Measurements from ENCODE around the gene HMCN2.

Gene HMCN2

GRCh38 chr9:130309689-130310455 lies 44.3 kb downstream of the HMCN2 start:
- no peak for DNase-seq

GRCh38 chr9:130310456-130310855 lies 44.9 kb downstream of the HMCN2 start:
- no peak for DNase-seq

- DNase-seq = no peak
Observed at GRCh38 chr9:130311003-130311402, 45.4 kb downstream of the HMCN2 start.

GRCh38 chr9:130311408-130312140 lies 46.0 kb downstream of the HMCN2 start:
- no peak for DNase-seq

- DNase-seq = no peak
Observed at GRCh38 chr9:130313103-130313858, 47.7 kb downstream of the HMCN2 start.

- DNase-seq = no peak
Observed at GRCh38 chr9:130315446-130316226, 50.1 kb downstream of the HMCN2 start.

GRCh38 chr9:130316430-130316829 lies 50.9 kb downstream of the HMCN2 start:
- no peak for DNase-seq

GRCh38 chr9:130319300-130319699 lies 53.7 kb downstream of the HMCN2 start:
- no peak for DNase-seq

- no peak for DNase-seq
Observed at GRCh38 chr9:130319944-130320712, 54.6 kb downstream of the HMCN2 start.

GRCh38 chr9:130320723-130321481 lies 55.3 kb downstream of the HMCN2 start:
- no peak for DNase-seq

GRCh38 chr9:130321539-130321938 lies 56.0 kb downstream of the HMCN2 start:
- DNase-seq = no peak

- DNase-seq = no peak
Observed at GRCh38 chr9:130323051-130323745, 57.6 kb downstream of the HMCN2 start.

- no peak for DNase-seq
Observed at GRCh38 chr9:130325921-130326320, 60.4 kb downstream of the HMCN2 start.

- no peak for DNase-seq
Observed at GRCh38 chr9:130327070-130327780, 61.7 kb downstream of the HMCN2 start.

- no peak for DNase-seq
Observed at GRCh38 chr9:130327781-130328348, 62.3 kb downstream of the HMCN2 start.

- no peak for DNase-seq
Observed at GRCh38 chr9:130328349-130328801, 62.8 kb downstream of the HMCN2 start.

- no peak for DNase-seq
Observed at GRCh38 chr9:130329061-130329460, 63.5 kb downstream of the HMCN2 start.

GRCh38 chr9:130330202-130330862 lies 64.8 kb downstream of the HMCN2 start:
- DNase-seq = no peak

- DNase-seq = no peak
Observed at GRCh38 chr9:130331061-130331460, 65.5 kb downstream of the HMCN2 start.

Measured in CD4-positive, alpha-beta T cell treated with Interleukin-17A for 1 hour (primary cell).